GM18858 (cell line): ENCODE measurements around the gene ATP6V0D1.

Experiments used
- ATAC-seq: cut with Tn5 transposase; IDR thresholded peaks from one replicate; pipeline ENCODE4 v1.9.1; 2021; ENCODE audit not compliant: unreplicated experiment

Gene ATP6V0D1

DNA sequence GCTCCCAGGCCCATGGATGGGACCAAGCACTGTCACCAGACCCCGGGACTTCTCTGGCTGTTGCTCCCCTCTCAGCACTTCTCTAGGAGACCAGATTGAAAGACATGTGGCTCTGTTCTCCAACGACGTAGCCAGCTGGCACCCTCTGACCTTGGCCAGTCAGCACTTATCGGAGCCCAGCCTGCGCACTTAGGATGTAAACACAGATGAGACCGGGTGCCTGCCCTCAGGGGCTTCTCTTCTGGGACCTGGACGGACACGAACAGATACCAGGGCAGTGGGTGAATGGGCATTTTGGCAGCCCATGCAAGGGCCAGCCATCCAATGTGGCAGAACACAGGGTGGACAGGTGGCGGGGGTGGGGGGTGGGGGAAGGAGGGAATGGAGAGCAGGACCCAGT is 71.3 kb downstream of the ATP6V0D1 start:
- ATAC-seq, result no peak

- no peak for ATAC-seq
Measured at GRCh38 chr16:67407788-67408452, 73.0 kb downstream of the ATP6V0D1 start.

GRCh38 chr16:67407176-67407787 is 73.7 kb downstream of the ATP6V0D1 start:
- ATAC-seq, result no peak

DNA sequence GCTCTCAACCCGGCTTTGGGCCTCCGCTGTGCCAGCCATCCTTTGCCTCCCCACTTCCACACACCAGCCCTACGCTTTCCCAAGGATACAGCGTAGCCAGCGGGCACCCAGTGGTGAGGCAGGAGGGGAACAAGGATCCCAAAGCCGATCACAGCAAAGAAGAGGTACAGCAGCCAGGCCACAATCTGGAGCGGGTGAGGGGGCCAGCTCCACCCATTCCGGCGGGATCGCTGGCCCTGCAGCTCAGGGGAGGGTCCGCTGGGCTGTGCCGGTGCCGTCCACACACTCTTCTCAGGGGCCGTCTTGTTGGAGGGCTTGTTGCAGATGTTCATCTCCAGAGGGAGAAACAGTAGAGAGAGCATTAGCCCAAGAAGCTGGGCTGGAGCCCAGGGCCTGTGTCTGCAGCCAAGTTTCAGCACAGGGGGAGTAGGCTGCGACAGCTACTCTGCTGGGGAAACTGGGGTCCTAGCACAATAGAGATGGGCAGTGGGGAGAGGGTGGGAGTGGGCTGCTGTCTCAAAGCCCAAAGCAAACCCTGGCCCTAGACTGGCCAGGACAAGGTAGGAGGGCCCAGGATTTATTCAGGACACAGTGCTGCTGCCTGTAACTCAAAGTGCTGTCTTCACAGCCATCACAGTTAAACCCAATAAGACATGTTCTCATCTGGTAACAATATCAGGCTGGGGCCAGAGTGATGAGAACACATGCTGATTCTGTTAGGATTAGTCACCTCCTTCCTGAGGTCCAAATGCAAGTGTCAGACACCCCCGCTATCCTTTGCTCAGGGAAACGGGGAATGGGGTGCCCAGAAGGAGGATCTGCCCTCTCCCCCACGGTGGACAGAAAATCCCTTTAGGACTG is 74.6 kb downstream of the ATP6V0D1 start:
- no peak for ATAC-seq

DNA sequence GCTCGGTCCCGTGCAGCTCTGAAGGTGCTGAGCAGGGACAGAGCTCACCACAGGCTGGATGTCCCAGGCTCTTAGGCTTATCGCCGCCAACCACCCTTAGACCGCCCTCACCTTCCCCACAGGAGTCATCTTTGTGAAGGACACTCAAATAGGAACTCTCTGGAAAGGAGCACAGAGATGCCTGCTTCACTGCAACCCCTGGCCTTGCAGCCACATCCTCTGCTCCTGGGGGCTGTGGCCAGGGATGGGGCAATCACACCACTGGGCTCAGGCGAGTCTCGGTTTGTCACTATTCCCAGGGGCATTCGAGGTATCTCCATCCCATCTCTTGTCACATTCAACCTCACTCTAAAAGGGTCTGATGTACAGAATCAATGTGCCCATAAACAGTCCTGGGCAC is 75.6 kb downstream of the ATP6V0D1 start:
- ATAC-seq, result no peak

DNA sequence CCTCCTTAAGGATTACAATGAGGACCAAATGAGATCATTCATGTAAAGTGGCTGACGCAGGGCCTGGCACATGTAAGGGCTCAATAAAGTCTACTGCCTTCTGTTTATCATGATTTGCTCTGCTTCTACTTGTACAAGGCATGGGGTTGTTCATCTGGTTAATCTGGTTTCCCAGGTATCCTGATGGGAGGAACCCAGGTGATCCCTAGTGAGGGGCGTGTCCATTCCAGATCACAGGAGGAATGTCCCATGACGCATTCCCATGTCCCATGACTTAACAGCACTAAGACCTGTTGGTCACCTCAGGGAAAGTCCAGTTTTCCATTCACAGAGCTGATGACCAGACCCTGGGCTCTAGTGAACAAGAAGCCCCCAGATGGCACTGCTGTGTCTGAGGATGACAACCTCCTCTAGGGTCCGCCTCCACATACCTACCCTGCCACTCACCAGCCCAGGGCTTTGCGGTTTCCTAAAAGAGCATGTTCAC is 76.2 kb downstream of the ATP6V0D1 start:
- no peak for ATAC-seq

- no peak for ATAC-seq
Measured at GRCh38 chr16:67403976-67404555, 76.9 kb downstream of the ATP6V0D1 start.

- no peak for ATAC-seq
Measured at GRCh38 chr16:67400901-67401300, 80.1 kb downstream of the ATP6V0D1 start.

DNA sequence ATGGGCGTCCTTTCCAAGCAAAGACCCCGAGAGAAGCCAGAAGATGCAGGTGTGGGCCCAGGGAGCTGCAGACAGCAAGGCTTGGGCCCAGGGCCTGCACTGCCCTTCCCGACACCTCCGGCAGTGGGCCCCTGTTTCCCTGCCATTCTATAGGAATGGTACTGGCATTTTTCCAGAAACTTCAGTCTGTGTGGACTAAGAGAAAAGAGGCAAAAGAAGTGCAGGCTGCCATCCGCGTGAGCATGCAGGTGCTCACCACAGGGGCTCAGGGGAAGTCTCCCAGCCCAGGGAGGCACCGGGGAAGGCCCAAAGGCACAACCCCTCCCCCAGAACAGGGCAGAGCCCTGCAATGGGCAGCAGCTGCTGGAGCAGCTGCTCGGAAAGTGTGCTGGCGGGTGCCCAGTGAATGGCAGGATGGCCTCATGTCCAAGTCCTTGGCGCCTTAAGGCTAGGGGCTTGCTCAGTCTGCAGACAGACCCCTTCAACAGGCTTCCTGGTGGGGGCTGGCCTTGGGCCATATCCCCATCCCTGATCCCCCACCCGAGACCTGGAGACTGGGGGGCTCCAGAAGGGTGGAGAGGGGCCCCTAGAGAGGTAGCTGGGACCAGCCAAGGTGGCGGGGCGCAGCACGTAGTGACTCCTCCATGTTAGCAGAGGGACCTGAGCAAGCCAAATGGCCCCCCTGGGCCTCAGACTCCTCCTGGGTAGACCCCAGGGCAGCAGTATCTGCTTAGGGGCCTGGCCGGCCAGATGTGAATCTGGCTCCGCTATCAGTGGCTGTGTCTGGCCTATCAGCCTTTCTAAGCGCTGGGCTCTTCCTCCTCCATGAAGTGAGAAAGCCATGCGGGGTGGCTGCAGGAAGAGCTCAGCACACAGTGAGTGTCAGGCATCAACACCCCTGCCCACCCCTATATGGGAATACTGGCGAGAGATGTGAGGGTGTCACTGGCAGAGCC is 80.9 kb downstream of the ATP6V0D1 start:
- ATAC-seq, result no peak

DNA sequence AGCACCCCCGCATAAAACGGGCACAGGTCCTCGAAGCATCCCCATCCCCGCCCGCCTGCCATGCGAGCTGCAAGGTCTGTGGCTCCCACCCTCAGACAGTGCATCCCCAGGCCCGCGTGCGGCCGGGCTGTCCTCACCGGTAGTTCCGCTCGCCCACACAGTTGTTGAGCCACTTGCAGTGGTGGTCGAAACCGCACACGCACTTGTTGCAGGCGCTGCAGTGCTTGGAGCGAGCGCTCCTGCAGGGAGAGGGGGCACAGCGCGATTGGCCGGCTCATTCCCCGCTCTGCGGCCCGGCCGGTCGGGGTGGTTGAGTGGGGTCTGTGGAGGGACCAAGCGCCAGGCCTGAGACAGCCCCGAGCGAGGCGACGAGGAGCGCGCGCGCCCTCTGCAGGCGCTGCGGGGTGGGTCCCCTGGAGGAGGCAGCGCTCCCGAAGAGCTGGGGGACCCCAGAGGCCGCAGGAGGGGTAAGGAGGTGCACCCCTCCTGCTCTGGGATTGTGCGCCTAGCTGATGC is 81.7 kb downstream of the ATP6V0D1 start:
- no peak for ATAC-seq

- no peak for ATAC-seq
Measured at GRCh38 chr16:67398546-67399217, 82.3 kb downstream of the ATP6V0D1 start.

DNA sequence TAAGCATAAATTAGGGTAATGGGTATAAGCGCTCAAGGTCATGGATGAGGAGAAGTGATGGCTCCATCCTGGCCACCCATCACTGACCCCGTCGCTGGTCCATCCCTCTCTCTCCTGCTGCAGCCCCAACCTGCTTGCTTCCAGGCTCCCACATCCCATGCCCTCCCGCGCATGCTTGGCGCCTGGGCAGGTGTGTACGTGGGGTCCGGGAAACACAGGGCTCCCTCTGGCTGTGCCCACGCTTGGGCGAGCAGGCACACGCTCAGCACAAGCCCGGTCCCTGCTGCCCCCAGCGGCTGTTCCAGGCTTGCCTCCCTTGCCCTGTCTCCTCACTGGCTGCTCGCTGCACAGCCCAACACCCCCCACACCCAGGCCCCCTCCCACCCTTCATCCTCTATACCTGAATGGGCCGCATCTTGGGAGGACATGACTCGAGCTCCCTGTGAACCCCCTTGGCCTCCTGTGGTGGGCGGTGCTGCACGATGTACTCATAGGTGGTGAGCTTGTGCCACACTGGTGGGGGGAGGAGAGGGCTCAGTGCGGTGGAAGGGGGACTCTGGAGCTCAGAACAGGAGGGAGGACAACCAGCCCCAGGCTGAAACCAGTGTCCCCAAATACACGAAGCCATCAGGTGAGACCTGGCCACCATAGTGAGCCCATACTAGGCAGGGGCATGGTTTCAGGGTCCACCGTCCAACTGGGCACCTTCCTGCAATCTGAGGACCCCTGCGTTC is 83.0 kb downstream of the ATP6V0D1 start:
- no peak for ATAC-seq

DNA sequence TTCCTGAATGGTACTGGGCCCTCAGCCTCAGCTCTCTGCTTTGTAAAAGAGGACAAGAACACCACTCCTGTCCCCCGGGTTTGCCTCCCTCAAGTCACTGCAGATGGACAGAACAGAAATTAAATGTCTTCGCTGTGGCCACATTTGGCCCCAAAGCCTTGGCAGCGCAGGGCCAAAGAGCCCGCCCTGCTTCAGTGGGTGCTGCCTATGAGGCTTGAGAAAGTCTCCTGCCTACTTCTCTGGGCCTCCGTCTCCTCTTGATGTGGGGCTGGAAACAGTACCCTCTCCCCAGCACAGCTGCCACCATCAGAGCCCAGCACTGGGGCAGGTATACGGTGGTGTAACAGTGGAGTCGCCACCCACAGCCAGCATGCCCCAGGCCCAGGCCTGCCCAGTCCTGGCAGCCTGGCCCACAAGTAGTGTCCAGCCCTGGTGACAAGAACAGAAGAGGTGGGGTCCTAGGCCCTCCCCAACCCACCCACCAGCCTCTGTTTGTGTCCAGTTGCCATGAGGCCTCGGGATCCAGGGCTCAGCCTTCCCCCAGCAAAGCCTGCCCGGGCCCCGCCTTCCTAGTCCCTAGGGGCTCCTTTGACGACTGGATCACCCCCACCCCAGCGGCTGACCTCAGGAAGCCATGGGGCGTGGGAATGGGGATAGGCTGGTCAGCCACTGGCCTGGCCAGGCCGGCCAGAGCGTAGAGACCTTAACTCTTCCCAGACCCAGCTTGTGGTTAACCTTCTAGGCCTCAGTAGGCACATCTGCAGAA is 83.7 kb downstream of the ATP6V0D1 start:
- no peak for ATAC-seq

- no peak for ATAC-seq
Measured at GRCh38 chr16:67396159-67397035, 84.6 kb downstream of the ATP6V0D1 start.

DNA sequence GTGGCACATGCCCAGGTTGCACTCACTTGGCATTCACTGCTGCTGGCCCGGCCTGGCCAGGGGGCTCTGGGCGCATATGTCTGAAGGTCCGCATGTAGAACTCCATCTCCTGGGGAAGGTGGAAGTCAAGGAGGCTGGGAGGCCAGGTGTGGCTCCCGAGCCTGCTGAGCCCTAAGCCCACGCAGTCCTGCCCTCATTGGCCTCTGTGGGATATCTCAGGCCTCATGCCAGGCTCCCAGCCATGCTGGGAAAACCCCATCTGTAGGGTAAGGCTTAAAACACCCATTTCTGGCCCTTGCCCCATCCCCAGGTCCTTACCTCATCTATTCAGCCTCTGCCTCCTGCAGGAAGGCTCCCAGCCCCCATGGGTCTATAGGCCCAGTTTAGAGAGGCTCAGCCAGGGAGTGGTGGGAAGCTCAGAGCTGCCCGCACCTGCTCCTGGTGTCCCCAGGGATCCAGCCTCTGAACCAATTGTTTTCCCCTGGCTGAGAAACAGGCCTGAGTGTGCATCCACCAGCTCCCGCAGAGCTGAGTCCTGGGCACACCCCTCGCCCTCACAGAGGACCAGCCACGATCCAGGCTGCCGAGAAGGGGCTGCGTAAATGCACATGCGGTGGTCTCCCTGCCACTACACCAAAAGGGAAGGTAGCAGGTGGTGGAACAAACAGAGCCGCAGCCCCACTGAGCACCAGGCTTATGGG is 85.3 kb downstream of the ATP6V0D1 start:
- no peak for ATAC-seq

GRCh38 chr16:67395105-67395457 is 85.9 kb downstream of the ATP6V0D1 start:
- no peak for ATAC-seq
